Activated T-helper 1 cell treated with Interleukin-2 at 50 U/mL for 16 hours (primary cell): Measurements from ENCODE around the gene PCED1B.
"Not testable (repeated sequence)": the region's sequence is repeated elsewhere in the genome, so short reads cannot be mapped to it uniquely, and the experiment has no call there.

Experiments
- DNase-seq: peaks from one replicate; pipeline ENCODE4 v3.0.0-alpha.2; 2020; ENCODE audit warnings: low read depth

The PCED1B gene

GRCh38 chr12:47272412-47273190 lies 193.2 kb downstream of the PCED1B start:
- DNase-seq = no peak

GRCh38 chr12:47273191-47273626 lies 193.8 kb downstream of the PCED1B start:
- DNase-seq = no peak

GRCh38 chr12:47274760-47275159 lies 195.3 kb downstream of the PCED1B start:
- DNase-seq = no peak

GRCh38 chr12:47276253-47276620 lies 196.8 kb downstream of the PCED1B start:
- DNase-seq = no peak

GRCh38 chr12:47276621-47277309 lies 197.3 kb downstream of the PCED1B start:
- peak; percentile 40 for DNase-seq

GRCh38 chr12:47277972-47278448 lies 198.6 kb downstream of the PCED1B start:
- DNase-seq = no peak

GRCh38 chr12:47279758-47280157 lies 200.3 kb downstream of the PCED1B start:
- not testable (repeated sequence) for DNase-seq

- no peak for DNase-seq
Observed at GRCh38 chr12:47280543-47281300, 201.3 kb downstream of the PCED1B start.

GRCh38 chr12:47281667-47282171 lies 202.3 kb downstream of the PCED1B start:
- DNase-seq = no peak

GRCh38 chr12:47282206-47282605 lies 202.8 kb downstream of the PCED1B start:
- DNase-seq = no peak
